ENCODE results near the gene HMGCL.
"Not testable (repeated sequence)": the region's sequence is repeated elsewhere in the genome, so short reads cannot be mapped to it uniquely, and the experiment has no call there.

The HMGCL gene

DNA sequence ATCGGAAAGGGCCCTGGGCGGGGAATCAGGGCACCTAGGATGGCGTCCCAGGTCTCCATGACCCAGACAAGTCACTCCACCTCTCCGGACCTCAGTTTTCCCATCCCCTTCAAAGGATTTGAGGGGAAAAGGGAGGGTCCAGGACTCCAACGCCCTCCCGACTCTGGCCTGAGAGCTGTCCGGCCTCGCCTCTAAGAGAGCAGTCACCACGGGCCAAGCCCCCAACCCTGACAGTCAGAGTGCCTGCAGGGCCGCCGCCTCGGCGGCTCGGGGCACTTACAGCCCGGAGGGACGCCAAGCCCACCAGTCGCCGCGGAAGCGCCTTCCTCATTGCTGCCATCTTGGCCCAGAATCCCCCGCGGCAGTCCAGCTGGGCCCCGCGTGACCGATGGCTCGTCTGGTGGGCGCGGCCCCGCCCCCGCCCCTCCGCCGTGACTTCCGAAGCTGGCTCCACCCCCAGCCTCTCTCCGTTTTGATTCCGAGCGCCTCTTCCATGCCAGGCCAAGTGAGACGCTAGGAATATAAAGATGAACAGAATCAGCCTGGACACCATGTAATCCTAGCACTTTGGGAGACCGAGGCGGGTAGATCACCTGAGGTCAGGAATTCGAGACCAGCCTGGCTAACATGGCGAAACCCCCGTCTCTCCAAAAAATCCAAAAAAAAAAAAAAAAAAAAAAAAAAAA, at the start of gene HMGCL:
Gene HMGCL (minus strand): TSS at position 354 of the 686 bp plus-strand sequence. CDS start 14 bp downstream, at position 340.
- peak; percentile 67 to 82 (median 68) for DNase-seq (ENCODE audit: low read depth in 3 of 3, low spot score in 1 of 3)

DNA sequence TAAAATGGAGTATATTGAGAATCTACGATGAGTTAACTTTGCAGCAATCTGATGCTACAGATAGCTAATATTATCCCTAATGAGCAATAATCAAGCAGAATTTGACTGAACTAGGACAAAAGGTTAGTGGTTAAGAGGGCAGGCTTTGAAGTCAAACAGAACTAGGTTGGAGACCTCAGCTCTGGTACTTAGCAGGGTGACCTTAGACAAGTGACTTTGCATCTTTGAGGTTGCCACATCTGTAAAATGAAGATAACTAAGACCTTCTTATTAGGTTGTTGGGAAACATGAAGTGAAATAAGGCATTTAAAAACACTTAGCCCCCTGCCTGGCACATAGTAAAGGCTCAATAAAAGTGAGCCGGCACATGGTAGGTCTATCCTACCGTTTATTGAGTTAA, 47.2 kb upstream of the HMGCL start:
- no peak for DNase-seq (ENCODE audit: low read depth in 3 of 3, low spot score in 1 of 3)

DNA sequence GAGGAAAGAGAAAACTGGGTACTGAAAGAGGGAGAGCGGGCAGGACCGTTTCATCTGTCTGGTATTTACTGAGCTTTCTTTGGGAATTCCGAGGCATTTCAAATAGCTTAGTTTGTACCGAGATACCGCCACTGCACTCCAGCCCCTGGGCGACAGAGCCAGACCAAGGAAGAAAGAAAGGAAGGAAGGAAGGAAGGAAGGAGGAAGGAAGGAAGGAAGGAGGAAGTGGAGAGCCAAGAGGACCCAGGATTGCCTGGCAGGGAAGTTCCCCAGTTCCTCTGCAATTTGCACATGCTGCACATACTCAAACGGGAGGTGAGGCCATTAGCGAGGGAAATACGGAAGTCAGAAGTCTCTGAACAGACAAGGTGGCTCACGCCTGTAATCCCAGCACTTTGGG, 43.8 kb upstream of the HMGCL start:
- DNase-seq (ENCODE audit: low read depth in 3 of 3, low spot score in 1 of 3): no peak

DNA sequence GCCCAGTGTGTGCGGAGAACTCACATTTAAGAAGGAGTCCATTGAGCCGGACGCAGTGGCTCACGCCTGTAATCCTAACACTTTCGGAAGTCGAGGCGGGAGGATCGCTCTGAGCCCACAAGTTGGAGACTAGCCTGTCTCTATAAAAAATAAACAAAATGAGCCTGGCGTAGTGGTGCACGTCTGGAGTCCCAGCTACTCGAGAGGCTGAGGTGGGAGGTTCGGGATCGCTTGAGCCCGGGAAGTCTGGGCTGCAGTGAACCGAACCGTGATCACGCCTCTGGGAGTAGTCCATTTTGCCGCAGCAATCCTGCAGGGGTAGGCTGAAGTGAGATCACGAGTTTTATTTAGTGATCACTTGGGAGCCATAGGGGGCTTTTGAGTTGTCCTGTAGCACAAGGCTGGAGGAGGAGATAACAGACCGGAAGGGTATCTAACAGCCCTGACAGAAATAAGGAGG, 43.4 kb upstream of the HMGCL start:
- no peak for DNase-seq (ENCODE audit: low read depth in 3 of 3, low spot score in 1 of 3)

DNA sequence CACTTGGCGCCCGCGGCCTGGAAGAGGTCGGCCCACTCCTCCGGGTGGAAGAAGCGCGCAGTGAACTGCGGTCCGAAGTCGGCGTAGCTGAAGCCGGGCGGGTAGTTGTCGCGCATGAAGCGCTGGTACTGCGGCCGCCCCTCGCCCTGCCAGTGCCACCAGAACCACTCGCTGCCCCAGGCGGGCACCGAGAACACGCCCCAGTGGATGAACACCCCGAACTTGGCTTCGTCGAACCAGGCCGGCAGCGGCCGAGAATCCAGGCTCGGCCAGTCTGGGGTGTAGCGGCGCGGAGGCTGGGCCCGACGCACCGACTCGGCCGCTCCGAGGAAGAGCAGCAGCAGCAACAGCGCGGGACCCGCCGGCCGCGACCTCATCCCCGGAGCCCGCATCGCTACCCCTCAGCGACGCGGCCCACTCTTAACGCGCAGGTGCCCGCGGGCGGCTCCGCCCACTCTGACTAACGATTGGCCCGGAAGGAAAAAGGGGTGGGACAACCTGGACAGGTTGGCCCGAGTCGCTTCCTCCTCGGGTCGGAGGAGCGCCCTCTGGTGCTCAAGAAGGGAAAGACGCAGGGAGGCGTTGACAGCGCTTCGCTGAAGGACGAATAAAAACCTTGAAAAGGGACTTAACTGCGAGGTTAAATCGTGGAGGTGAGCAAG, 42.8 kb upstream of the HMGCL start, which contains the start of gene FUCA1:
Gene FUCA1 (minus strand): TSS at position 396 of the 662 bp plus-strand sequence. CDS start 4 bp downstream, at position 392.
- DNase-seq (ENCODE audit: low read depth in 3 of 3, low spot score in 1 of 3): peak; percentile 89 to 92 (median 91)

DNA sequence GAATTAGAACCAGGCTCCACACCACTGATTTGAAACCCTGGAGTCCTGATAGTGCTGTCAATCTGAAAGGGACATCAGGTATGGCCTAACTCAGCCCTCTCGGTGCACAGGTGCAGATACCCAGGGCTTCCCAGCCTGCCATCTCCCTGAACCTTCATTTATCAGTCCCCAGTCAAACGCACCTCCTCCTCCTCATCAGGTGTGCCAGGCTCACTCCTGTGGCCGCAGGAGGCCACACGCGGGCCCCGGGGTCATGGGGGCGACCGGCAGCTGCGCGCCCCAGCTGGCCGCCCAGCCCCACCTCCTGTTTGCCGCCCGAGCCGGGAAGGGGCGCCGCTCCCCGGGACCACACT, 42.3 kb upstream of the HMGCL start:
- no peak for DNase-seq (ENCODE audit: low read depth in 3 of 3, low spot score in 1 of 3)

DNA sequence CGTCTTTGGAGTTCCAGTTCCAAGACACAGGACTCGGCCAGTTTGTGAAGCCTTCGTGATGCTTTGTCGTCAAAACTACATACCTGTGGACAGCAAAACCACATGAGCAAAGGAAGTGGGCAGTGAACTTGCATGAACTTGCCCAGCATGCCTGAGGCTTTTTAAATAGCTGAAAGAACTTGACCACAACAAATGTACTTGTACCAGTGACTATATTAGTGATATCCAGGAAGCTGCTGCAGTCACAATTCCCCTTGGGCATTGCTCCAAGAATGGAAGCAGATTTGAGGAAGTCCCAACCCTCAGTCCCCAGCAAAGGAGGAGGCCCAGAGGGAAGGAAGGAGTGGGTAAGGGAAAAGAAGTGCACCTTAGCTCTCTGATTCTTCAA, 40.3 kb upstream of the HMGCL start:
- DNase-seq (ENCODE audit: low read depth in 3 of 3, low spot score in 1 of 3): no peak

DNA sequence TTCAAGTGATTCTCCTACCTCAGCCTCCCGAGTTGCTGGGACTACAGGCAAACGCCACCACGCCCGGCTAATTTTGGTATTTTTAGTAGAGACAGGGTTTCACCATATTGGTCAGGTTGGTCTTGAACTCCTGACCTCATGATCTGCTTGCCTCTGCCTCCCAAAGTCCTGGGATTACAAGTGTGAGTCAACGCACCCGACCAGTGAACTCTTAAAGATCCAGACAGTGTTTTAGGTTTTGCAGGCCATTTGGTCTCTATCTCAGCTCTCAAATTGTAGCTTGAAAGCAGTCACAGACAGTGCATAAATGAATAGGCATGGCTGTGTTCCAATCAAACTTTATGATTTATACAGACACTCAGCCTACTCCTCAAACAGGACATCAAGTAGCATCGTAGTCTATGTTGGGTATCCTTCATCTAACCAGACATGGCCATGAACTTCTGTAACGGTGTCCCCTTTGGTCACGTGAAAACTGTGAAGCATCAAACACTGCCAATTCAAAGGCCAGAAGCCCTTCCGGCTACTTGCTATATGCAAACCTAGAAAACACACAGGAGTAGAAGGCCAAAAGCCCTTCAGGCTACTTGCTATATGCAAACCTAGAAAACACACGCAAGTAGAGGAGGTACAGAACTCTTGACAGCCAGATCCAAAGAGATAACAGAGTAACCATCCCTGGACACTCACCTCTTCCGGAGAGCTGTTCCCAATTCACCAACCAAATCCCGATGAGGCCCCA, 39.7 kb upstream of the HMGCL start:
- DNase-seq (ENCODE audit: low read depth in 3 of 3, low spot score in 1 of 3): no peak

DNA sequence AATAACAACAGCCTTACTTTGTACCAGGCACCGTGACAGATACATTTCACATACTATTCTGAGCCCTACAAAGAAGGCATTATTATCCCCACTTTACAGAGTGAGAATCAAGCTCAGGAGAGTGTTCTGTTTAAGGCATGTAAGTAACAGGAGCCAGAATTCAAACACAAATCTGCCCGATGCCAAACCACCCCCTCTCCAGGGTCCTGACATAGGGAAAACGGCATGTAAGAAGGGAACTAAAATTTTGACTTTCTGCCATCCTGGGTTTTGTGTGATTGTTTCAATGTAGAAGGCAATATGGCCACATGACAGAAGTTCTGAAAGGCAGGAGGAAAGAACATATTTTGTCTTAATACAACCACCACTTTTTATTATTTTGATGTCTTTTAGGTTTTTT, 37.4 kb upstream of the HMGCL start:
- DNase-seq (ENCODE audit: low read depth in 3 of 3, low spot score in 1 of 3): no peak

DNA sequence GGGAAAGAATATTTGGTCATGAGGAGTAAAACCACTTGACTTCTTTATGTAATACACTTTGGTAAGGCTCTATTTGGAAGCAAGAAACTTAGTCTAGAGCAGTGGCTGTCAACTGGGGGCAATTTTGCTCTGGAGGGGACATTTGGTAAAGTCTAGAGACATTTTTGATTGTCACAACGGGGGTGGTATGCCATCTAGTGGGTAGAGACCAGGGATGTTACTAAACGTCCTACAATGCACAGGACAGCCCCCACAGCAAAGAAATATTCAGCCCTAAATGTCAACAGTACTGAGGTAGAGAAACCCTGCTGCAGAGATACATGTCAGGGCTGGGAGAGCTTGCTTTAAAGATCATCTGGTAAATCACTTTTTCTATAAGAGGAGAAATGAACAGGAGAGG, 29.3 kb upstream of the HMGCL start:
- no peak for DNase-seq (ENCODE audit: low read depth in 3 of 3, low spot score in 1 of 3)

DNA sequence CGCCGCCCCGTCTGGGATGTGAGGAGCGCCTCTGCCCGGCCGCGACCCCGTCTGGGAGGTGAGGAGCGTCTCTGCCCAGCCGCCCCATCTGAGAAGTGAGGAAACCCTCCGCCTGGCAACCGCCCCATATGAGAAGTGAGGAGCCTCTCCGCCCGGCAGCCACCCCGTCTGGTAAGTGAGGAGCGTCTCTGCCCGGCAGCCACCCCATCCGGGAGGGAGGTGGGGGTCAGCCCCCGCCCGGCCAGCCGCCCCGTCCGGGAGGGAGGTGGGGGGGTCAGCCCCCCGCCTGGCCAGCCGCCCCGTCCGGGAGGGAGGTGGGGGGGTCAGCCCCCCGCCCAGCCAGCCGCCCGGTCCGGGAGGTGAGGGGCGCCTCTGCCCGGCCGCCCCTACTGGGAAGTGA, 27.9 kb upstream of the HMGCL start:
- DNase-seq (ENCODE audit: low read depth in 3 of 3, low spot score in 1 of 3): not testable (repeated sequence)

DNA sequence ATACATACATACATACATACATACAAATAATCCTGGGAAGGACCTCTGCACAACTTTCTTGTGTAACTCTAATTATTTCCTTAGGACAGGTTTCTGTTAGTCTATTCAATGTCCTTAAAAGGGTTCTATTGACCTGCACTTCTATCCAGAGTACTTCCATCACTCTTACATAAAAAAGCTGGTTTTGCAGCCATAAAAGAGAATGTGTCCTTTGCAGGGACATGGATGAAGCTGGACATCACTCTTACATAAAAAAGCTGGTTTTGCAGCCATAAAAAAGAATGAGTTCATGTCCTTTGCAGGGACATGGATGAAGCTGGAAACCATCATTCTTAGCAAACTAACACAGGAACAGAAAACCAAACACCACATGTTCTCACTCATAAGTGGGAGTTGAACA, 26.2 kb upstream of the HMGCL start:
- not testable (repeated sequence) for DNase-seq (ENCODE audit: low read depth in 3 of 3, low spot score in 1 of 3)

DNA sequence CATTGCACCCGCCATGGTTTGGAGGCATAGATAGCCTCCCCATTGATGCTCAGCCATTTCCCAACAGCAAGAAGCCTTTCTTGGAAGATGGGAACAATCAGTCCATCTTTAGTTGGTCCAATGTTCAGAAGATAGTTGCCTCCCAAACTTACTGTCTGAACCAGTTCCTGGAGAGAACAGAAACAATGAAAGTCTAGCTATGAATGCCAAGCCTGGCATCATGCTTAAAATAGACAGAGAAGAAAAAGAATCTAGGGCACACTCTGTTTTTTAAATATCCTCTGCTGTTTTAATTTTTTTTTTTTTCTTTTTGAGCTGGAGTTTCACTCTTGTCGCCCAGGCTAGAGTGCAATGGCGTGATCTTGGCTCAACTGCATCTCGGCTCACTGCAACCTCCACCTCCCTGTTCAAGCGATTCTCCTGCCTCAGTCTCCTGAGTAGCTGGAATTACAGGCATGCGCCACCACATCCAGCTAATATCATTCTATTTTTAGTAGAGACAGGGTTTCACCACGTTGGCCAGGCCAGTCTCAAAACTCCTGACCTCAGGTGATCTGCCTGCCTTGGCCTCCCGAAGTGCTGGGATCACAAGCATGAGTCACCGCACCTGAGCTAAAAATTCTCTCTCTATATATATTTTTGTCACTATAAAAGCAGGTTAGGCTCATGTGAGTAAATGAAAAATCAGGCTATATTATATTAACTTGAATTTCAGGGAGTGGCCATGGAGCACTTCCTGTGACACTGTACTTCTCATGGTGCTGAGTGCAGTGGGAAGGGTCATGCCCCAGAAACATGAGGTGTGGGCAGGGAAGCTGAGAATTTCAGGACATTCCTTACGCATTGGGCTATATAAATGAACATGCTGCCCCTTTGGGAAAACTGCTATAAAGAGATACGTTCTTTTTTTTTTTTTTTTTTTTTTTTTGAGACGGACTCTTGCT, 23.7 kb upstream of the HMGCL start:
- DNase-seq (ENCODE audit: low read depth in 3 of 3, low spot score in 1 of 3): no peak

DNA sequence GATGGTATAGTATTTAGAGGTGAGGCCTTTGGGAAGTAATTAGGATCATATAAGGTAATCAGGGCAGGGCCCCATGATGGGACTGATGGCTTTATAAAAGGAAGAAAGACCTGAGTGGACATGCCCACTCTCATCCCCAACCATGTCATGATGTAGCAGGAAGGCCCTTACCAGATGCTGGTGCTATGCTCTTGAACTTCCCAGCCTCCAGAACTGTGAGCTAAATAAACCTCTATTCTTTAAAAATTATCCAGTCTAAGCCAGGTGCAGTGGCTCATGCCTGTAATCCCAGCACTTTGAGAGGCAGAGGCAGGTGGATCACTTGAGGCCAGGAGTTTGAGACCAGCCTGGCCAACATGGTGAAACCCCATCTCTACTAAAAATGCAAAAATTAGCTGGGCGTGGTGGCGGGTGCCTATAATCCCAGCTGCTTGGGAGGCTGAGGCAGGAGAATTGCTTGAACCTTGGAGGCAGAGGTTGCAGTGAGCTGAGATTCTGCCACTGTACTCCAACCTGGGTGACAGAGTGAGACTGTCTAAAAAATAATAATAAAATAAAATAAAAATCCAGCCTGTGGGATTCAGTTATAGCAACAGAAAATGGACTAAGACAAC, 22.4 kb upstream of the HMGCL start:
- DNase-seq (ENCODE audit: low read depth in 3 of 3, low spot score in 1 of 3): not testable (repeated sequence)

DNA sequence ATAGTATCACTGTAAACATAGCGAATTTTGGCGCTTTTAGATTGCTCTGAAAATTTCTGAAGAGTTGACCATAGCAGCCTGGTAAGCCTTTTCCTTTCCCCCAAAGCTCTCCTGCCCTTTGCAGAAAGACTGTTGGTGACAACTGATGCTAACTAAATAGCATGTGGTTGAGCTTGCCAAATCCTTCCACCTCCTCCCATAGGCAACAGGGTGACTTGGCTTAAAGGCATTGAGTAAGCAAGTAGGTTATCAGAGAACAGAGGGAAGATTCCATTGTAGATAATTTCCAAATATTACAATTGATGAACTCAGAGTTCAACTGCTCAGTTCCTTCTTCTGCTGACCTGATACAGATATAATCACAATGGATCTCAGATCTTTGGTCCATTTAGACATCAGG, 19.9 kb upstream of the HMGCL start:
- DNase-seq (ENCODE audit: low read depth in 3 of 3, low spot score in 1 of 3): no peak

DNA sequence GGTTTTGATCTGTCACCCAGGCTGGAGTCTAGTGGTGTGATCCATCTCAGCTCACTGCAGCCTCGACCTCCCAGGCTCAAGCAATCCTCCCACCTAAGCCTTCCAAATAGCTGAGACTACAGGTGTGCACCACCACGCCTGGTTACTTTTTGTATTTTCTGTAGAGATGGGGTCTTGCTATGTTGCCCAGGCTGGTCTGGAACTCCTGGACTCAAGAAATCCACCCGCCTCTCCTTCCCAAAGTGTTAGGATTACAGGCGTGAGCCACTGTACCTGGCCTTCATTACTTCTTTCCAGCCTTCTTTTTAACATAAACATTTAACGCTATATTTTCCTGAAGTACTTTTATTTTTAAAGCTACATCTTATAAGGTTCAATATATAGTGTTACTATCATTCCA, 18.4 kb upstream of the HMGCL start:
- no peak for DNase-seq (ENCODE audit: low read depth in 3 of 3, low spot score in 1 of 3)

DNA sequence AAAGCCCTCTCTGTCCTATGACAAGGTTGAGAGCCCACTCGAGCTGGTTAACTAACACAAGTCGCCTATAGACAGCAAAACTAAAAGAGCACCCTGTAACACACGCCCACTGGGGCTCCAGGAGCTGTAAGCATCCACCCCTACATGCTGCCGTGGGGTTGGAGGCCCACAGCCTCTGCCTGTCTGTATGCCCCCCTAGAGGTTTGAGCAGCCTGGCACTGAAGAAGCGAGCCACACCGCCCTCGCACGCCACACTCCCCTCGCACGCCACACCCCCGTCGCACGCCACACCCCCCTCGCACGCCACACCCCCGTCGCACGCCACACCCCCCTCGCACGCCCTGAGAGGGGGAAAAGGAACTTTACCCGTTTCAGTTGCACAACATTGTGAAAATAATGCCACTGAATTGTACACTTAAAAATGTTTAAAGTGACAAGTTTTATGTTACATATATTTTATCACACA, 13.2 kb upstream of the HMGCL start:
- peak; percentile 38 to 73 (median 59) for DNase-seq (ENCODE audit: low read depth in 3 of 3, low spot score in 1 of 3)

DNA sequence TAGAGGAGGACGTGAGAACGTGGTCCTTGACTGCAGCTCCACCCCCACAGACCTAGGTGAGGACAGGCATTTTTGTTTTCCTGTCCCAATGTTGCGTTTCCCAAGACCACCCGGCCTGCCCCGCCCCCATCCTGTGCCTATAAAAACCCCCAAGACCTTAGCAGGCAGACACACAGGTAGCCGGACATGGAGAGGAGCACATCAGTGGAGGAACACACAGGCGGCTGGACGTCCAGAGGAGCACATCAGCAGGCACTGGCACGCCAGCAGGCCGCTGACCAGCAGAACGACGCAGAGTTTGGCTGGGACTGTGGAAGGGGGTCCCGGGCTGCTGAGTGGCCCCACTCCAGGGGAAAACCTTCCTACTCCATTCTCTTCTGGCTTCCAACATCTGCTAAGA, 12.7 kb upstream of the HMGCL start:
- DNase-seq (ENCODE audit: low read depth in 3 of 3, low spot score in 1 of 3): no peak

DNA sequence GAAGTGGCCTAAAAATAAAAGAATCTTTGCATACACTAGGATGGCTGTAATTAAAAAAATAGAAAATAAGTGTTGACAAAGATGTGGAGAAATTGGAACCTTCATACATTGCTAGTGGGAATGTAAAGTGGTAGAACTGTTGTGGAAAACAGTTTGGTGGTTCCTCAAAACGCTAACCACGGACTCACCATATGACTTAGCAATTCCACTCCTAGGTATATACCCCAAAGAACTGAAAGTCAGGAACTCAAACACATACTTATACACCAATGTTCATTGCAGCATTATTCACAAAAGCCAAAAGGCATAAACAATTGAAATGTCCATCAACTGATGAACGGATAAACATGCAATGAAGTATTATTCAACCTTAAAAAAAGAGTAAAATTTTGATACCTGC, 10.8 kb upstream of the HMGCL start:
- DNase-seq (ENCODE audit: low read depth in 3 of 3, low spot score in 1 of 3): no peak

DNA sequence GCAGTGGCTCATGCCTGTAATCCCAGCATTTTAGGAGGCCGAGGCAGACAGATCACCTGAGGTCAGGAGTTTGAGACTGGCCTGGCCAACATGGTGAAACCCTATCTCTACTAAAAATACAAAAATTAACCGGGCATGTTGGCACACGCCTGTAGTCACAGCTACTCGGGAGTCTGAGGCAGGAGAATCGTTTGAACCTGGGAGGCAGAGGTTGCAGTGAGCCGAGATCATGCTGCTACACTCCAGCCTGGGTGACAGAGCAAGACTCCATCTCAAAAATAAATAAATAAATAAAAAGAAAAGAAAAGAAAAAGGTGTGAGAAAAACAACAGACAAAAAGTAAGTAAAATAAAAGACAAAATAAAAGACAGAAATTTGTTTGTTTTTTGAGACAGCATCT, 8.9 kb upstream of the HMGCL start:
- DNase-seq (ENCODE audit: low read depth in 3 of 3, low spot score in 1 of 3): not testable (repeated sequence)
